ENCODE data around the gene RNF212. TPM values are rescaled to one million over a fixed set of nuclear protein-coding genes. Genes with fewer than 3 reads are reported as not detected.
A peak's percentile ranks its signal among the peaks of the same experiment; 100 is the strongest.
"Not testable (repeated sequence)": the region's sequence is repeated elsewhere in the genome, so short reads cannot be mapped to it uniquely, and the experiment has no call there.

The RNF212 gene
- total and polyA plus RNA-seq, 4 donors, result 3.9 to 12.6 (median 8.7) TPM

- 60% methylated on average over 6 of the region's 7 CpGs for WGBS (ENCODE audit: insufficient coverage)
- not testable (repeated sequence) for DNase-seq (ENCODE audit: low read depth in 4 of 6, low spot score in 6 of 6); H3K4me3 ChIP-seq (ENCODE audit: low read depth, low read length); H3K36me3 ChIP-seq (ENCODE audit: control insufficient read depth, insufficient read depth, low read length); H3K27ac ChIP-seq (ENCODE audit: low read depth, low read length); H3K9me3 ChIP-seq (ENCODE audit: control insufficient read depth, insufficient read depth, low read length)
- H3K4me1 ChIP-seq (ENCODE audit: control insufficient read depth, insufficient read depth, low read length), result peaks cover 40% of the 10 kb centered on the region
- H3K27me3 ChIP-seq (ENCODE audit: control insufficient read depth, insufficient read depth, low read length), result peaks cover 33% of the 10 kb centered on the region
Observed at GRCh38 chr4:1053891-1054290, 59.5 kb downstream of the RNF212 start.

- peaks cover 43% of the 10 kb centered on the region for H3K4me1 ChIP-seq (ENCODE audit: control insufficient read depth, insufficient read depth, low read length)
- peak in 1 of 6 donors; percentile 69 for DNase-seq (ENCODE audit: low read depth in 4 of 6, low spot score in 6 of 6)
- no peak overlapping the region for H3K4me3 ChIP-seq (ENCODE audit: low read depth, low read length)
- peaks cover 27% of the 10 kb centered on the region for H3K27me3 ChIP-seq (ENCODE audit: control insufficient read depth, insufficient read depth, low read length)
- H3K27ac ChIP-seq (ENCODE audit: low read depth, low read length), result no peak overlapping the region
- H3K36me3 ChIP-seq (ENCODE audit: control insufficient read depth, insufficient read depth, low read length), result no peaks in the 10 kb centered on the region
- no peaks in the 10 kb centered on the region for H3K9me3 ChIP-seq (ENCODE audit: control insufficient read depth, insufficient read depth, low read length)
- WGBS (ENCODE audit: insufficient coverage), result 61% methylated on average over 24 of the region's 24 CpGs
Observed at GRCh38 chr4:1053080-1053661, 60.2 kb downstream of the RNF212 start.

GRCh38 chr4:1052231-1052671 is 61.1 kb downstream of the RNF212 start:
- Histone ChIP-seq H3K9me3 (ENCODE audit: control insufficient read depth, insufficient read depth, low read length) (no peaks in the 10 kb centered on the region), H3K27me3 (ENCODE audit: control insufficient read depth, insufficient read depth, low read length) (peaks cover 27% of the 10 kb centered on the region), H3K36me3 (ENCODE audit: control insufficient read depth, insufficient read depth, low read length) (no peaks in the 10 kb centered on the region), H3K4me3 (ENCODE audit: low read depth, low read length) (no peak overlapping the region), H3K27ac (ENCODE audit: low read depth, low read length) (no peak overlapping the region), H3K4me1 (ENCODE audit: control insufficient read depth, insufficient read depth, low read length) (peaks cover 53% of the 10 kb centered on the region)
- DNase-seq (ENCODE audit: low read depth in 4 of 6, low spot score in 6 of 6), result no peak
- WGBS (ENCODE audit: insufficient coverage), result 58% methylated on average over 12 of the region's 15 CpGs

GRCh38 chr4:1051472-1051871 is 61.9 kb downstream of the RNF212 start:
- Histone ChIP-seq H3K9me3 (ENCODE audit: control insufficient read depth, insufficient read depth, low read length) (no peaks in the 10 kb centered on the region), H3K36me3 (ENCODE audit: control insufficient read depth, insufficient read depth, low read length) (no peaks in the 10 kb centered on the region), H3K27me3 (ENCODE audit: control insufficient read depth, insufficient read depth, low read length) (peaks cover 27% of the 10 kb centered on the region), H3K27ac (ENCODE audit: low read depth, low read length) (no peak overlapping the region), H3K4me3 (ENCODE audit: low read depth, low read length) (no peak overlapping the region), H3K4me1 (ENCODE audit: control insufficient read depth, insufficient read depth, low read length) (peaks cover 54% of the 10 kb centered on the region)
- peak in 1 of 6 donors; percentile 1 for DNase-seq (ENCODE audit: low read depth in 4 of 6, low spot score in 6 of 6)
- WGBS (ENCODE audit: insufficient coverage), result no CpG with 5 or more reads among the region's 9 CpGs

- peak in 2 of 6 donors; percentile 70 to 74 for DNase-seq (ENCODE audit: low read depth in 4 of 6, low spot score in 6 of 6)
- Histone ChIP-seq H3K9me3 (ENCODE audit: control insufficient read depth, insufficient read depth, low read length) (no peaks in the 10 kb centered on the region), H3K27me3 (ENCODE audit: control insufficient read depth, insufficient read depth, low read length) (peaks cover 23% of the 10 kb centered on the region), H3K4me1 (ENCODE audit: control insufficient read depth, insufficient read depth, low read length) (peaks cover 55% of the 10 kb centered on the region), H3K27ac (ENCODE audit: low read depth, low read length) (no peak overlapping the region), H3K4me3 (ENCODE audit: low read depth, low read length) (no peak overlapping the region), H3K36me3 (ENCODE audit: control insufficient read depth, insufficient read depth, low read length) (no peaks in the 10 kb centered on the region)
- WGBS (ENCODE audit: insufficient coverage), result 51% methylated on average over 39 of the region's 40 CpGs
Observed at GRCh38 chr4:1050486-1051213, 62.7 kb downstream of the RNF212 start.

GRCh38 chr4:1049591-1049905 is 63.8 kb downstream of the RNF212 start:
- Histone ChIP-seq H3K27ac (ENCODE audit: low read depth, low read length) (no peak overlapping the region), H3K4me1 (ENCODE audit: control insufficient read depth, insufficient read depth, low read length) (peaks cover 62% of the 10 kb centered on the region), H3K9me3 (ENCODE audit: control insufficient read depth, insufficient read depth, low read length) (no peaks in the 10 kb centered on the region), H3K4me3 (ENCODE audit: low read depth, low read length) (no peak overlapping the region), H3K36me3 (ENCODE audit: control insufficient read depth, insufficient read depth, low read length) (no peaks in the 10 kb centered on the region), H3K27me3 (ENCODE audit: control insufficient read depth, insufficient read depth, low read length) (peaks cover 30% of the 10 kb centered on the region)
- WGBS (ENCODE audit: insufficient coverage), result 31% methylated on average over 21 of the region's 21 CpGs
- peak in 2 of 6 donors; percentile 33 to 66 for DNase-seq (ENCODE audit: low read depth in 4 of 6, low spot score in 6 of 6)

- Histone ChIP-seq H3K27ac (ENCODE audit: low read depth, low read length) (no peak overlapping the region), H3K36me3 (ENCODE audit: control insufficient read depth, insufficient read depth, low read length) (no peaks in the 10 kb centered on the region), H3K4me1 (ENCODE audit: control insufficient read depth, insufficient read depth, low read length) (peaks cover 67% of the 10 kb centered on the region), H3K4me3 (ENCODE audit: low read depth, low read length) (no peak overlapping the region), H3K9me3 (ENCODE audit: control insufficient read depth, insufficient read depth, low read length) (no peaks in the 10 kb centered on the region), H3K27me3 (ENCODE audit: control insufficient read depth, insufficient read depth, low read length) (peaks cover 35% of the 10 kb centered on the region)
- WGBS (ENCODE audit: insufficient coverage), result 79% methylated on average over 13 of the region's 16 CpGs
- no peak for DNase-seq (ENCODE audit: low read depth in 4 of 6, low spot score in 6 of 6)
Observed at GRCh38 chr4:1048773-1049590, 64.4 kb downstream of the RNF212 start.

- H3K27me3 ChIP-seq (ENCODE audit: control insufficient read depth, insufficient read depth, low read length), result peaks cover 35% of the 10 kb centered on the region
- no peaks in the 10 kb centered on the region for H3K36me3 ChIP-seq (ENCODE audit: control insufficient read depth, insufficient read depth, low read length)
- peaks cover 71% of the 10 kb centered on the region for H3K4me1 ChIP-seq (ENCODE audit: control insufficient read depth, insufficient read depth, low read length)
- H3K4me3 ChIP-seq (ENCODE audit: low read depth, low read length), result no peak overlapping the region
- H3K9me3 ChIP-seq (ENCODE audit: control insufficient read depth, insufficient read depth, low read length), result no peaks in the 10 kb centered on the region
- 78% methylated on average over 32 of the region's 34 CpGs for WGBS (ENCODE audit: insufficient coverage)
- no peak overlapping the region for H3K27ac ChIP-seq (ENCODE audit: low read depth, low read length)
- peak in 1 of 6 donors; percentile 1 for DNase-seq (ENCODE audit: low read depth in 4 of 6, low spot score in 6 of 6)
Observed at GRCh38 chr4:1047976-1048772, 65.2 kb downstream of the RNF212 start.
